Measurements from ENCODE around the gene TTLL1.

TTLL1 gene

GRCh38 chr22:43088984-43089717 lies at the start of gene TTLL1:
Gene TTLL1, minus strand, starts transcription at chr22:43089391. Its CDS starts 13,805 bp downstream, at chr22:43075586.
- Histone ChIP-seq H3K4me3 (peak within 1 kb of the TSS; percentile 95), H3K27ac (peak within 1 kb of the TSS in 1 of 2 donors; percentile 78)
- DNase-seq (ENCODE audit: low spot score): peak; percentile 88
- TF ChIP-seq CTCF (IDR thresholded peaks at IDR 0.05): no peak

DNA sequence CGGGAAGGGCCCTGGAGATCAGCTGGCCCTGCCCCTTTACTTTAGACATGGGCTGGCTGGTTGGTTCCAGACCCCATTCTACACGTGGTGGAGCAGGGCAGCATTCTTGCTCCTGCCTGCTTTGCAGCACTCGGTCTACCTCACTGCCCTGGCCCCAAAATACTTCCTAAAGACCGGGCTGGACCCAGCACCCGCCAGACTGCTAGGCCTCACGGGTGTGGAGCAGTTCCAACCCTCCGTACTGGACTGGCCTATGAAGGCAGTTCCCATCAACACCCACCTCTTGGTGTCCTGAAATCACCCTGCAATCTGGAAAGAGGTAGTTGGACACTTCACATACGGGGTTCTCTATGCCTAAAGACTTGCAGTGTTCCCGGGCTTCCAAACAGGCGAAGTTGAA lies 47.6 kb upstream of the TTLL1 start:
- no peak for DNase-seq (ENCODE audit: low spot score)
- Histone ChIP-seq H3K27ac (no peak overlapping the region), H3K4me3 (no peak overlapping the region)
- no peak for TF ChIP-seq CTCF (IDR thresholded peaks at IDR 0.05)

DNA sequence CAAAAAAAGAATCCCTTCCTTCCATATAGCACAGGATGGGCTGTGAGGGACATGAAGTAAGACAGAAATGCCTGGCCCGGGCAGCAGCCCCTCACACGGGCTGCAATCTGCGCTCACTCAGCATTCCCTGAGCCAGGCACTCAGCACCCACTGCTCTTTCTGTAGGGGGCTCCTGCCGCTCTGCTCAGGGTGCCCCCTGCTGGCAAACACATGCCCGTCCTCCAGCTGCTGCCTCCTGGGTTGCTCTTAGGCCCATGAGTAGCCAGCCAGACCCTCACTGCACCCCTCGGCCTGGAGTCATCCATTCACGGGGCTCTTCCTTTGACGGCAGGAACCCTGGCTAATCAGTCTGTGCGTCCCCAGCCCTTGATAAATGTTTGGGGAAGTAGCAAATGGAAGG lies 47.1 kb upstream of the TTLL1 start:
- peak; percentile 29 for TF ChIP-seq CTCF (IDR thresholded peaks at IDR 0.05)
- DNase-seq (ENCODE audit: low spot score): no peak
- no peak overlapping the region for H3K4me3 ChIP-seq
- H3K27ac ChIP-seq: no peak overlapping the region

DNA sequence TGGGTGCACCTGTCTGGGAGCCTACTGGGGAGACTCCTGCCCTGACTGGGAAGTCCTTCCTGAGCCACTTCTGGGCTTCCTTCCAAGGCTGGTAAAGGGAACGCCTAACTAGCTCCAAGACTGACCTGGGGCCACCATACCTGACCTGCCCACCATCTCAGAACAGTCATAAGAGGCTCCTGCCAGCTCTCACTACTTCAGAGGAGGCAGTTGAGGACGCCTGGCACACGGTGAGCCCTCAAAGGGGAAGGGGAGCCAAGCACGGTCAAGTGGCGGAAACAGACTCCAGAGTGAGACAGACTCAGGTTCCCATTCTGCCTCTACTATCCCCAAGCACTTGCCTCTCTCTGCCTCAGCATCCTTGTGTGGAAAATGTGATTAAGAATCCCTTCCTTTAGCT lies 46.4 kb upstream of the TTLL1 start:
- DNase-seq (ENCODE audit: low spot score): no peak
- H3K4me3 ChIP-seq: no peak overlapping the region
- TF ChIP-seq CTCF (IDR thresholded peaks at IDR 0.05): no peak
- H3K27ac ChIP-seq: no peak overlapping the region

DNA sequence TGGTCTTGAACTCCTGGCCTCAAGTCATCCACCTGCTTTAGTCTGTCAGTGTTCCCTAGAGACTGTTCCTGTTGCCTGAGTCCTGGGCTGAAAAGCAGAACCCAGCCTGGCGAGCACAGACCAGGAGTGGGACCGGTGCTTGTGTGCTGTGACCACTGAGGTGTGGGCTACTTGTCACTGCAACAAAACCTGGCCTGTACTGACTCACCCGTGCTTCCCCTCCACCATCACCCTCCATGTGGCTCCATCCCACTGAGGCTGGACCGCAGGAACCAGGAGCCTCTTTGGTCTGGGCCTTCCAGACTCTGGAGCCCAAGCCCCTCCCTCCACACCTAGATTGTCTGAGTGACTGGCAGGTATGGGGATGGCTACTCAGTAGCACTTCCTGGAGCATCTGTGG lies 45.4 kb upstream of the TTLL1 start:
- DNase-seq (ENCODE audit: low spot score): no peak
- TF ChIP-seq CTCF (IDR thresholded peaks at IDR 0.05): no peak

DNA sequence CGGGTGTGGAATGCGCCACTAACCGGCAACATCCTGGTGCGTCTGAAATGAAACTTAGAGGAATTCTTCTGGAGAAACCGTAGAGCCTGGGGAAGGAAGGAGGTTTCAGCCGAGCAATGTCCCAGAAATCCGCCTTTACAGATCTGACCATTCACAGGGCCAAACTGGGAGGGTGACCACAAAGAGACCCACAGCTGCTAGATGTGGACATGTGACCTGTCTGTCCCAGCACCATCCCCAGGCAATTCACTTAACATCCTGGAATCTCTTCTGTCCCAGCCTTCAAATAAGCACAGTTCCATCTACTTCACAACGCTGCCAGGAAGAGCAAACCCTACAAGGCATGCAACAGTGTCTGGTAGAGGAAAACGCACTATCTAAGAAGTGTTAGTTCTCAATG lies 44.2 kb upstream of the TTLL1 start:
- H3K27ac ChIP-seq: no peak overlapping the region
- DNase-seq (ENCODE audit: low spot score): no peak
- H3K4me3 ChIP-seq: no peak overlapping the region
- TF ChIP-seq CTCF (IDR thresholded peaks at IDR 0.05): no peak

More for the DNA sequence above, 45.4 kb upstream of the TTLL1 start:
- Histone ChIP-seq H3K27ac (no peak overlapping the region), H3K4me3 (no peak overlapping the region)

DNA sequence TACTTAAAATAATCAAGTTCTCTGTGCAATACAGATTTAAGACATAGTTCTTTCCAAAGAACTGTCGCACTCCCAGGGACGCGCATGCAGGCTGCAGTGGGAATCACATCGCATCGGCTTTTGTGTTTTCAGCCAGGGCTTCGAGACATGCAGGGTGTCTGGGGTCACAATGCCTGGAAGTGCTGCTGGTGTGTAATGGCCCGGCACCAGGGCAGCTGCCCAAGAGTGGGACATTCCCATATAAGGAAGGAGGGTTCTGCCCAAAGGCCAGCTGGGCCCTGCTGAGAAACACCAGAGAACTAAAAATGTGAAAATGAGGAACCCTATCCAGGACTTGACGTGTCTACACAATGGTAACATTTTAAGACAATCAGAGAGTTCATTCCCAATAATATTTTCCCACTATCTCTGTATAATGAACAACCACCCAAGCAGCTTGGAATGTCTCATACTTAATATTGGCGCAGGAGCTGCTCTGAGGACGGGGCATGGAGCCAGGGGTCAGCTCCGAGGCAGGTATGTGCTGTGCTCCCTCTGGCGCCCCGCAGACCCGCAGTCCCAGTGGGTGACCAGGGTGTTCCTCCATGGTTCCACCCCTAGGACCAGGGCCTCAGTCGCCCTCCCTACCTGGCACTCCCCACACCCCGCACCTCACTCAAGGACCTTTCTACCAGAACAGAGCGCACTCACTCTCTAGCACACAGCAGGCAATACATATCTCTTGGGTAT lies 42.7 kb upstream of the TTLL1 start:
- no peak for TF ChIP-seq CTCF (IDR thresholded peaks at IDR 0.05)
- H3K27ac ChIP-seq: peak overlapping the region; percentile 44 to 77
- no peak for DNase-seq (ENCODE audit: low spot score)

More for the DNA sequence above, 42.7 kb upstream of the TTLL1 start:
- no peak overlapping the region for H3K4me3 ChIP-seq

All from coronary artery (tissue), 2 donors.